Gastrocnemius medialis (tissue), 4 donors: ENCODE results near the gene ROR1. TPM values are rescaled to one million over a fixed set of nuclear protein-coding genes. Genes with fewer than 3 reads are reported as not detected.

Experiments used
- ATAC-seq, 2 donors: fragments of 150-250 bp; one replicate each; pipeline ENCODE4 v1.9.1; 2016
- DNase-seq, 2 donors: peaks; one replicate each; pipeline ENCODE4 v3.0.0-alpha.2; 2019
- H3K27ac ChIP-seq, 4 donors: fragments of 200-600 bp; sonication (generic); 1 replicate in 1 of 4; 2 replicates in 3 of 4; pipeline ENCODE4 v1.5.1; 2016 to 2018; ENCODE audit warnings: mild to moderate bottlenecking in 2 of 4, moderate library complexity in 1 of 4
- H3K27me3 ChIP-seq, 3 donors: fragments of 200-600 bp; sonication (generic) in 2 of 3; 1 replicate in 1 of 3; 2 replicates in 2 of 3; pipeline versions ENCODE4 v1.5.1 to v1.6.0; 2016 to 2019; ENCODE audit warnings: mild to moderate bottlenecking in 1 of 3, moderate library complexity in 1 of 3
- H3K36me3 ChIP-seq, 2 donors: fragments of 200-600 bp; sonication (generic) in 1 of 2; one replicate each; pipeline ENCODE4 v1.5.1; 2017 to 2018
- H3K4me1 ChIP-seq, 2 donors: fragments of 200-600 bp; sonication (generic) in 1 of 2; one replicate each; pipeline ENCODE4 v1.5.1; 2016 to 2017; ENCODE audit warnings: mild to moderate bottlenecking in 2 of 2
- H3K4me3 ChIP-seq, 4 donors: fragments of 200-600 bp; sonication (generic) in 3 of 4; 1 replicate in 1 of 4; 2 replicates in 3 of 4; pipeline ENCODE4 v1.5.1; 2016 to 2019; ENCODE audit warnings: mild to moderate bottlenecking in 2 of 4
- H3K9me3 ChIP-seq, 3 donors: fragments of 200-600 bp; sonication (generic) in 2 of 3; 1 replicate in 1 of 3; 2 replicates in 2 of 3; pipeline ENCODE4 v1.5.1; 2016 to 2019
- POLR2A ChIP-seq, 2 donors: fragments of 450-650 bp; IDR thresholded peaks; one replicate each; pipeline ENCODE4 v1.6.1; 2017; ENCODE audit warnings: antibody characterized with exemption in 2 of 2, mild to moderate bottlenecking in 2 of 2, moderate library complexity in 2 of 2
- in situ Hi-C, 4 donors: fragments of 200-750 bp; cut with MboI; loops; one replicate each; pipeline versions ENCODE4 v1.15.0 to v1.8.0; 2017; ENCODE audit warnings: low sequenced_read_pairs in 4 of 4
- intact Hi-C: fragments of 100-400 bp; cut with DNase I; formaldehyde crosslinking; loops from one replicate; pipeline ENCODE4 v1.15.1; 2023; ENCODE audit warnings: low total_unique reads
- total RNA-seq, 4 donors: library from RNA; depleted of rRNA; stranded (reverse); fragments of >200 nt; gene quantifications; one replicate each; pipeline versions ENCODE4 v1.1.0 to v1.2.3, GENCODE V29; 2016
- TF ChIP-seq, protein P1 (sequence below), 5 experiments: fragments of 450-650 bp in 3 of 5; fragments of 200-600 bp in 2 of 5; sonication (generic) in 2 of 5; IDR thresholded peaks in 4 of 5; conservative IDR thresholded peaks in 1 of 5; 1 replicate in 4 of 5; 2 replicates in 1 of 5; pipeline ENCODE4 v1.5.1; 2016 to 2019; ENCODE audit warnings: antibody characterized with exemption in 5 of 5, mild to moderate bottlenecking in 3 of 5, moderate library complexity in 3 of 5

The ROR1 gene
- total RNA-seq, 4 donors from 2014 or later = 2.5 to 4.3 (median 3.6) TPM

DNA sequence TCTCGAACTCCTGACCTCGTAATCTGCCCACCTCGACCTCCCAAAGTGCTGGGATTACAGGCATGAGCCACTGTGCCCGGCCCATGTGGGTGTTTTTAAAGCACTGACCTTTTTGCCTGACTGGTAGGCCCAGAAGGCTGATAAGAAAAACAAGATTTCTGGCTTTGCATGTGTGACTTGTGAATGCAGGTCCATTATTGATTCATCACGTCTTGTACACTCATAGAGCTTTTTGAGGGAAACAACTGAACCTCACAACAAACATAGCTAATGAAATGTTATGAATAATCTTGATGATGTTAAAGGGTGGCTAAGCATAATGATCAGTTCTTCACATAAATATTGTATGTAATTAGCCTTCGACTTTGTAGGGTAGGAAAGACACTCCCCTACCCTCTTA is 288.7 kb downstream of the ROR1 start:
- no peak overlapping the region for H3K4me3 ChIP-seq
- H3K36me3 ChIP-seq = no peaks in the 10 kb centered on the region
- no peaks in the 10 kb centered on the region for H3K9me3 ChIP-seq
- H3K4me1 ChIP-seq = no peaks in the 10 kb centered on the region
- ATAC-seq (no peak), DNase-seq (no peak)
- no peak for TF ChIP-seq POLR2A (IDR thresholded peaks at IDR 0.05)
- TF ChIP-seq, protein P1, sequence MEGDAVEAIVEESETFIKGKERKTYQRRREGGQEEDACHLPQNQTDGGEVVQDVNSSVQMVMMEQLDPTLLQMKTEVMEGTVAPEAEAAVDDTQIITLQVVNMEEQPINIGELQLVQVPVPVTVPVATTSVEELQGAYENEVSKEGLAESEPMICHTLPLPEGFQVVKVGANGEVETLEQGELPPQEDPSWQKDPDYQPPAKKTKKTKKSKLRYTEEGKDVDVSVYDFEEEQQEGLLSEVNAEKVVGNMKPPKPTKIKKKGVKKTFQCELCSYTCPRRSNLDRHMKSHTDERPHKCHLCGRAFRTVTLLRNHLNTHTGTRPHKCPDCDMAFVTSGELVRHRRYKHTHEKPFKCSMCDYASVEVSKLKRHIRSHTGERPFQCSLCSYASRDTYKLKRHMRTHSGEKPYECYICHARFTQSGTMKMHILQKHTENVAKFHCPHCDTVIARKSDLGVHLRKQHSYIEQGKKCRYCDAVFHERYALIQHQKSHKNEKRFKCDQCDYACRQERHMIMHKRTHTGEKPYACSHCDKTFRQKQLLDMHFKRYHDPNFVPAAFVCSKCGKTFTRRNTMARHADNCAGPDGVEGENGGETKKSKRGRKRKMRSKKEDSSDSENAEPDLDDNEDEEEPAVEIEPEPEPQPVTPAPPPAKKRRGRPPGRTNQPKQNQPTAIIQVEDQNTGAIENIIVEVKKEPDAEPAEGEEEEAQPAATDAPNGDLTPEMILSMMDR (IDR thresholded peaks at IDR 0.05 in 4 of 5, conservative IDR thresholded peaks at IDR 0.05 in 1 of 5) = no peak
- intact Hi-C loops = no loop called here
- H3K27ac ChIP-seq = no peak overlapping the region
- no peaks in the 10 kb centered on the region for H3K27me3 ChIP-seq
- in situ Hi-C loops = no loop called here

DNA sequence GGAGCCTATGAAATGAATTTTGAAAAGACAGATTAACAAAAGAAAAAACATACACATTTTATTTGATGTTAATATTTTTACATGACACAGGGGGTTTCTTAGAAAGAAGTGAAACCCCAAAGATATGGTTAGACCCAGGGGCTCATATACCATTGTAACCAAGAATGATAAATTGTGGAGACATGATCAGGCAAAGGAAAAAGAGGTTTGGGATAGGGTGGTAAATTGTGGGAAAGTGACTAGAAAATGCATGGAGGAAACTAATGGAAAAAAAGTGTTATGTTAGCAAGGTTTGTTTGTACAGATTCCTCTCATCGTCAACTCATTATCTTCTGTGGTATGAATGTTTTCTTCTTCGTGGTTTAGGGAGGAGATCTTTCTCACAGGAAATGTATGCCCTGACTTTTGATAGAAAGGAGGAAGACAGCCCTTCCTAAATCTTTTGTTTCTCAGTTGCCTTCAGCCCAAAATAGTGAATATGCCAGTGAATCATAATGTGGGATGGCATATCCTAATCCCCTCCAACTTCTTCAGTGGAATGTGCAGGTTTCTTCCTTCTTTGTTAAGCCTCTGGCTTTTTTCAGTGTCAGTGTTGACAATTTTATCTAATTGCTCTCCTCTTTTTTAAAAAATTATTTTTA is 289.2 kb downstream of the ROR1 start:
- H3K4me3 ChIP-seq = no peak overlapping the region
- no peaks in the 10 kb centered on the region for H3K36me3 ChIP-seq
- no peak for ATAC-seq
- DNase-seq = no peak
- no peaks in the 10 kb centered on the region for H3K9me3 ChIP-seq
- no peaks in the 10 kb centered on the region for H3K4me1 ChIP-seq
- no peak overlapping the region for H3K27ac ChIP-seq
- in situ Hi-C loops (no loop called here), intact Hi-C loops (no loop called here)
- no peaks in the 10 kb centered on the region for H3K27me3 ChIP-seq
- TF ChIP-seq, protein P1 (IDR thresholded peaks at IDR 0.05 in 4 of 5, conservative IDR thresholded peaks at IDR 0.05 in 1 of 5) = no peak
- no peak for TF ChIP-seq POLR2A (IDR thresholded peaks at IDR 0.05)

DNA sequence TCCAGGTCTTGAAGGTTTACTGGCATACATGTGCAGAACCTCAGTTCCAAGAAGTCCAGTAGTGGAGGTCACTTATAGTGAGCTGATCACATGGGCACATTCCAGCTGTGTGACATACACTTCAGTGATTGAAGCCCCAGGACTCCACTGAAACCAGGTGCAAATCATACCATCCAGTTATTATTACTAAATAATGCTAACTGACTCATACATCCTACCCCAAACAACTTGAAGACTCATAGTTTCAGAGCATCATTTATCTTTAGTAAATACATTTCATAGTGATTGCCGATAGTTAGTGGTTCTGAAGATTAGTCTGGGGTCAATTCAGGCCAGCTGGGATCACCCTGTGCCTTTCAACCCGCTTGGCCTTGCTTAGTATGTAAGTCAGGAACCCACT is 291.8 kb downstream of the ROR1 start:
- intact Hi-C loops (no loop called here), in situ Hi-C loops (no loop called here)
- no peak for DNase-seq
- Histone ChIP-seq H3K27me3 (no peaks in the 10 kb centered on the region), H3K4me1 (peaks cover under 1 to 3% of the 10 kb centered on the region in 2 donors), H3K4me3 (no peak overlapping the region), H3K27ac (no peak overlapping the region), H3K9me3 (no peaks in the 10 kb centered on the region), H3K36me3 (no peaks in the 10 kb centered on the region)
- no peak for ATAC-seq
- TF ChIP-seq, protein P1 (IDR thresholded peaks at IDR 0.05 in 4 of 5, conservative IDR thresholded peaks at IDR 0.05 in 1 of 5) = no peak
- no peak for TF ChIP-seq POLR2A (IDR thresholded peaks at IDR 0.05)

DNA sequence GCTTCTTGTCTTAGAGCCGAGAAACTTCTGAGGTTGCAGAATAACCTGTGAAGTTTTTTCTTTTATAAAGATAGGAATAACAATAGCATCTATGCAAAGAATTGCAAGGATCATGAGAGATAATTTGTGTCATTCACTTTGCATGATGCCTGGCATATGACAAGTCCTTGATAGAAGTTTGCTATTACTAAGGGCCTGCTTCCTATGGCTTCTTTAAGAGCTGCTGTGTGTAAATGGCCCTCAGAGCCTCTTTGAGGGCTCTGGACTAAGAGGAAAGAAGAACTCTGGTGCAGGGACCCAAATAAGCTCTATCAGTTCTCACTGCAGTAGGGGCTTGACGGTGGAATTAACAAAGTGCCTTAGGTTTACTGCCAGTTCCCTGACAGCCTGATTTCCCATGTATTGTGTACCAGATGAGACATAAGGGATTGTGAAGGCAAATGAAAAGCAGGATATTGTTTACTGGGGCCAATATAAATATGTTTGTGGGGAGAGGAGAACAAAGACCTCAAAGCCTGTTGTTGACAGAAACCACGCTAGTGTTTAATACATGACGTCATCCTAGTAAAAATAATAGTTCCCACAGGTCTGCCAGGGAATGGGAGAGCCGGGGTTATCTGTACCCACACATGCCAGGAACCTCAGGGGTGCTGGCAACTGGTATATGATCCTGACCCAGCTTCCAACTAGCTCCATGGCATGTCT is 298.4 kb downstream of the ROR1 start:
- no peaks in the 10 kb centered on the region for H3K9me3 ChIP-seq
- no peaks in the 10 kb centered on the region for H3K27me3 ChIP-seq
- H3K4me3 ChIP-seq = no peak overlapping the region
- no peak for ATAC-seq
- H3K36me3 ChIP-seq = no peaks in the 10 kb centered on the region
- no peak for DNase-seq
- intact Hi-C loops (no loop called here), in situ Hi-C loops (no loop called here)
- no peak overlapping the region for H3K27ac ChIP-seq
- H3K4me1 ChIP-seq = peaks cover 29 to 37% of the 10 kb centered on the region in 2 donors
- TF ChIP-seq, protein P1 (IDR thresholded peaks at IDR 0.05 in 4 of 5, conservative IDR thresholded peaks at IDR 0.05 in 1 of 5) = no peak
- TF ChIP-seq POLR2A (IDR thresholded peaks at IDR 0.05) = no peak
